ENCODE results near the gene MEN1.

DNA sequence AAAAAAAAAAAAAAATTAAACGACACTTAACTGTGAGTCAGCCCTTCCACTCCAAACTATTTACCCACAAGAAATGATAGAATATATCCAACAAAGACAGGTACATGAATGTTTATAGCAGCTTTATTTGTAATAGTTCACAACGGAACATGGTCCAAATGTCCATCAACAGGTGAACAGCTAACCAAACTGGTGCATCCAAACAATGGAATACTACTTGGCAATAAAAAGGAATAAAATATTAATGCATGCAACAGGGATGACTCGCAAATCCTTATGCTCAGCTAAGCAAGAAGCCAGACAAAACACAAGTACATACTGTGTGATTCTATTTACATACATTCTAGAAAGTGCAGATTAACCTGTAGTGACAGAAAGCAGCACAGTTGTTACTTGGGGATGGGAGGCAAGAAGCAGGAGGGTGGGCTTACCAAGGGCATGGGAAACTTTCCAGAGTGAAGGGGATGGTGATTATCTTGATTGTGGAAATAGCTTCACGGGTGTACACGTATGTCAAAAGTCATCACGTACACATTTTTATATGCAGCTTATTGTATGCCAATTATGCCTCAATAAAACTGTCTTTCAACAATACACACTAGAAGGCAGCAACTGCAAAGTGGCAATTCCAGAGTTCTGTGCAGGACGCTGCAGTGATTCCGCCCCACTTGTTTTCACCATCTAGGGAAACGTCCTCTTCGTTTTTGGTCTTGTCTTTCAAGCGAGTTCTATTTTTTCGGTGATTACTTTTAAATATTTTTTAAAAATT lies 25.4 kb downstream of the MEN1 start:
- TF ChIP-seq MTA2 (IDR thresholded peaks at IDR 0.05; ENCODE audit: low read depth) (no peak), ESRRB (CRISPR knock-in tag; IDR thresholded peaks at IDR 0.05; ENCODE audit: borderline replicate concordance) (no peak), ELF1 (tag; IDR thresholded peaks at IDR 0.05) (no peak), SETDB1 (IDR thresholded peaks at IDR 0.05; ENCODE audit: low read length) (no peak), ZNF347 (CRISPR knock-in tag; IDR thresholded peaks at IDR 0.05; ENCODE audit: low read depth) (no peak), POLR2AphosphoS5 (IDR thresholded peaks at IDR 0.05; ENCODE audit: control insufficient read depth, insufficient read depth, low read depth, low read length) (no peak), CBX5 (IDR thresholded peaks at IDR 0.05; ENCODE audit: borderline replicate concordance, low read depth) (no peak), HDAC1 (IDR thresholded peaks at IDR 0.05) (no peak), ESRRA (IDR thresholded peaks at IDR 0.05; ENCODE audit: borderline replicate concordance, low read depth) (no peak), HNRNPLL (IDR thresholded peaks at IDR 0.05; ENCODE audit: low read depth, low read length, poor library complexity, severe bottlenecking) (no peak)
- TF ChIP-seq, protein P1, sequence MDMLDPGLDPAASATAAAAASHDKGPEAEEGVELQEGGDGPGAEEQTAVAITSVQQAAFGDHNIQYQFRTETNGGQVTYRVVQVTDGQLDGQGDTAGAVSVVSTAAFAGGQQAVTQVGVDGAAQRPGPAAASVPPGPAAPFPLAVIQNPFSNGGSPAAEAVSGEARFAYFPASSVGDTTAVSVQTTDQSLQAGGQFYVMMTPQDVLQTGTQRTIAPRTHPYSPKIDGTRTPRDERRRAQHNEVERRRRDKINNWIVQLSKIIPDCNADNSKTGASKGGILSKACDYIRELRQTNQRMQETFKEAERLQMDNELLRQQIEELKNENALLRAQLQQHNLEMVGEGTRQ (CRISPR knock-in tag; IDR thresholded peaks at IDR 0.05) = no peak
- TF ChIP-seq, protein P2, sequence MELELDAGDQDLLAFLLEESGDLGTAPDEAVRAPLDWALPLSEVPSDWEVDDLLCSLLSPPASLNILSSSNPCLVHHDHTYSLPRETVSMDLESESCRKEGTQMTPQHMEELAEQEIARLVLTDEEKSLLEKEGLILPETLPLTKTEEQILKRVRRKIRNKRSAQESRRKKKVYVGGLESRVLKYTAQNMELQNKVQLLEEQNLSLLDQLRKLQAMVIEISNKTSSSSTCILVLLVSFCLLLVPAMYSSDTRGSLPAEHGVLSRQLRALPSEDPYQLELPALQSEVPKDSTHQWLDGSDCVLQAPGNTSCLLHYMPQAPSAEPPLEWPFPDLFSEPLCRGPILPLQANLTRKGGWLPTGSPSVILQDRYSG (tag; conservative IDR thresholded peaks at IDR 0.05; ENCODE audit: low read depth) = no peak
- TF ChIP-seq, protein P3, sequence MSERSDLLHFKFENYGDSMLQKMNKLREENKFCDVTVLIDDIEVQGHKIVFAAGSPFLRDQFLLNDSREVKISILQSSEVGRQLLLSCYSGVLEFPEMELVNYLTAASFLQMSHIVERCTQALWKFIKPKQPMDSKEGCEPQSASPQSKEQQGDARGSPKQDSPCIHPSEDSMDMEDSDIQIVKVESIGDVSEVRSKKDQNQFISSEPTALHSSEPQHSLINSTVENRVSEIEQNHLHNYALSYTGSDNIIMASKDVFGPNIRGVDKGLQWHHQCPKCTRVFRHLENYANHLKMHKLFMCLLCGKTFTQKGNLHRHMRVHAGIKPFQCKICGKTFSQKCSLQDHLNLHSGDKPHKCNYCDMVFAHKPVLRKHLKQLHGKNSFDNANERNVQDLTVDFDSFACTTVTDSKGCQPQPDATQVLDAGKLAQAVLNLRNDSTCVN (CRISPR knock-in tag; IDR thresholded peaks at IDR 0.05) = no peak
